Peyer's patch (tissue), 4 donors: ENCODE measurements around the gene MUC6. TPM values are rescaled to one million over a fixed set of nuclear protein-coding genes. Genes with fewer than 3 reads are reported as not detected.
A peak's percentile ranks its signal among the peaks of the same experiment; 100 is the strongest.

Source experiments
- DNase-seq, 3 donors: peaks; one replicate each; pipeline ENCODE4 v3.0.0-alpha.2; 2017 to 2019
- H3K27ac ChIP-seq, 4 donors: fragments of 200-600 bp; sonication (generic); one replicate each; pipeline ENCODE4 v1.5.1; 2016 to 2019
- H3K27me3 ChIP-seq, 2 donors: fragments of 200-600 bp; sonication (generic); one replicate each; pipeline ENCODE4 v1.5.1; 2019
- H3K36me3 ChIP-seq, 3 donors: fragments of 200-600 bp; sonication (generic); one replicate each; pipeline ENCODE4 v1.5.1; 2016 to 2019
- H3K4me1 ChIP-seq, 4 donors: fragments of 200-600 bp; sonication (generic); one replicate each; pipeline ENCODE4 v1.5.1; 2016 to 2019
- H3K4me3 ChIP-seq, 4 donors: fragments of 200-600 bp; sonication (generic); 1 replicate in 3 of 4; 2 replicates in 1 of 4; pipeline ENCODE4 v1.5.1; 2016 to 2019; ENCODE audit warnings: mild to moderate bottlenecking in 1 of 4
- H3K9me3 ChIP-seq, 4 donors: fragments of 200-600 bp; sonication (generic); one replicate each; pipeline ENCODE4 v1.5.1; 2016 to 2019; ENCODE audit warnings: mild to moderate bottlenecking in 1 of 4
- POLR2A ChIP-seq, 2 donors: fragments of 450-650 bp; IDR thresholded peaks; one replicate each; pipeline ENCODE4 v1.5.1; 2017; ENCODE audit warnings: antibody characterized with exemption in 2 of 2, mild to moderate bottlenecking in 2 of 2, moderate library complexity in 2 of 2
- total RNA-seq, 4 donors: library from RNA; depleted of rRNA; stranded (reverse); fragments of >200 nt; gene quantifications; one replicate each; pipeline ENCODE4 v1.1.0, GENCODE V29; 2016
- TF ChIP-seq, protein P1 (sequence below), 6 experiments: fragments of 450-650 bp in 4 of 6; fragments of 200-600 bp in 2 of 6; sonication (generic) in 1 of 6; IDR thresholded peaks; one replicate each; pipeline ENCODE4 v1.5.1; 2017 to 2019; ENCODE audit warnings: antibody characterized with exemption in 6 of 6, mild to moderate bottlenecking in 3 of 6, moderate library complexity in 1 of 6

Gene MUC6
- total RNA-seq, 4 donors from 2014 or later: not detected

DNA sequence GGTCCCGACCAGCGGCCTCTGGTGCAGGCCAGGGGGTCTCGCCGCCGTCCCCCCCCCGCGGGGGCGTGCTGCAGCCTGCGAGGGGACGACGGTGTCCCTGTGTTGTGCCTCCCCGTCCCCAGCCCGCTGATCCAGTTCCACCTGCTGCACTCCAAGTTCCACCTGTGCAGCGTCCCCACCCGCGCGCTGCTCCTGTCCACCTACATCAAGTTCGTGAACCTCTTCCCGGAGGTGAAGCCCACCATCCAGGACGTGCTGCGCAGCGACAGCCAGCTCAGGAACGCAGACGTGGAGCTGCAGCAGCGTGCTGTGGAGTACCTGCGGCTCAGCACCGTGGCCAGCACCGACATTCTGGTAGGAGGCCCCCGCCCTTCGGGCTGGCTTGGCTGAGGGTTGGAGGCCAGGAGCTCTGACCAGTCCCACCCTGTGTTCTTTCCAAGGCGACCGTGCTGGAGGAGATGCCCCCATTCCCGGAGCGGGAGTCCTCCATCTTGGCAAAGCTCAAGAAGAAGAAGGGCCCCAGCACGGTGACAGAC lies 42.8 kb downstream of the MUC6 start:
- no peak overlapping the region for H3K4me3 ChIP-seq
- peaks cover 0 to 80% (median 0%) of the 10 kb centered on the region in 3 donors for H3K36me3 ChIP-seq
- no peaks in the 10 kb centered on the region for H3K27me3 ChIP-seq
- H3K27ac ChIP-seq: no peak overlapping the region
- TF ChIP-seq POLR2A (IDR thresholded peaks at IDR 0.05): no peak
- TF ChIP-seq, protein P1, sequence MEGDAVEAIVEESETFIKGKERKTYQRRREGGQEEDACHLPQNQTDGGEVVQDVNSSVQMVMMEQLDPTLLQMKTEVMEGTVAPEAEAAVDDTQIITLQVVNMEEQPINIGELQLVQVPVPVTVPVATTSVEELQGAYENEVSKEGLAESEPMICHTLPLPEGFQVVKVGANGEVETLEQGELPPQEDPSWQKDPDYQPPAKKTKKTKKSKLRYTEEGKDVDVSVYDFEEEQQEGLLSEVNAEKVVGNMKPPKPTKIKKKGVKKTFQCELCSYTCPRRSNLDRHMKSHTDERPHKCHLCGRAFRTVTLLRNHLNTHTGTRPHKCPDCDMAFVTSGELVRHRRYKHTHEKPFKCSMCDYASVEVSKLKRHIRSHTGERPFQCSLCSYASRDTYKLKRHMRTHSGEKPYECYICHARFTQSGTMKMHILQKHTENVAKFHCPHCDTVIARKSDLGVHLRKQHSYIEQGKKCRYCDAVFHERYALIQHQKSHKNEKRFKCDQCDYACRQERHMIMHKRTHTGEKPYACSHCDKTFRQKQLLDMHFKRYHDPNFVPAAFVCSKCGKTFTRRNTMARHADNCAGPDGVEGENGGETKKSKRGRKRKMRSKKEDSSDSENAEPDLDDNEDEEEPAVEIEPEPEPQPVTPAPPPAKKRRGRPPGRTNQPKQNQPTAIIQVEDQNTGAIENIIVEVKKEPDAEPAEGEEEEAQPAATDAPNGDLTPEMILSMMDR (IDR thresholded peaks at IDR 0.05): no peak
- no peaks in the 10 kb centered on the region for H3K4me1 ChIP-seq
- no peak for DNase-seq
- H3K9me3 ChIP-seq: no peaks in the 10 kb centered on the region

- Histone ChIP-seq H3K4me1 (no peaks in the 10 kb centered on the region), H3K36me3 (peaks cover 0 to 91% (median 0%) of the 10 kb centered on the region in 3 donors), H3K4me3 (no peak overlapping the region), H3K9me3 (no peaks in the 10 kb centered on the region), H3K27me3 (no peaks in the 10 kb centered on the region), H3K27ac (no peak overlapping the region)
- TF ChIP-seq, protein P1 (IDR thresholded peaks at IDR 0.05): no peak
- TF ChIP-seq POLR2A (IDR thresholded peaks at IDR 0.05): no peak
- no peak for DNase-seq
Observed at GRCh38 chr11:992577-992976, 43.9 kb downstream of the MUC6 start.

GRCh38 chr11:991711-992307 lies 44.7 kb downstream of the MUC6 start:
- TF ChIP-seq POLR2A (IDR thresholded peaks at IDR 0.05): no peak
- TF ChIP-seq, protein P1 (IDR thresholded peaks at IDR 0.05): no peak
- Histone ChIP-seq H3K4me1 (no peaks in the 10 kb centered on the region), H3K27me3 (no peaks in the 10 kb centered on the region), H3K4me3 (no peak overlapping the region), H3K9me3 (no peaks in the 10 kb centered on the region), H3K27ac (no peak overlapping the region), H3K36me3 (peaks cover 0 to 99% (median 0%) of the 10 kb centered on the region in 3 donors)
- peak in 1 of 3 donors; percentile 25 for DNase-seq

GRCh38 chr11:991034-991433 lies 45.5 kb downstream of the MUC6 start:
- Histone ChIP-seq H3K27ac (no peak overlapping the region), H3K36me3 (peaks cover 0 to 100% (median 0%) of the 10 kb centered on the region in 3 donors), H3K4me1 (no peaks in the 10 kb centered on the region), H3K9me3 (no peaks in the 10 kb centered on the region), H3K4me3 (no peak overlapping the region), H3K27me3 (no peaks in the 10 kb centered on the region)
- no peak for DNase-seq
- TF ChIP-seq, protein P1 (IDR thresholded peaks at IDR 0.05): no peak
- no peak for TF ChIP-seq POLR2A (IDR thresholded peaks at IDR 0.05)

DNA sequence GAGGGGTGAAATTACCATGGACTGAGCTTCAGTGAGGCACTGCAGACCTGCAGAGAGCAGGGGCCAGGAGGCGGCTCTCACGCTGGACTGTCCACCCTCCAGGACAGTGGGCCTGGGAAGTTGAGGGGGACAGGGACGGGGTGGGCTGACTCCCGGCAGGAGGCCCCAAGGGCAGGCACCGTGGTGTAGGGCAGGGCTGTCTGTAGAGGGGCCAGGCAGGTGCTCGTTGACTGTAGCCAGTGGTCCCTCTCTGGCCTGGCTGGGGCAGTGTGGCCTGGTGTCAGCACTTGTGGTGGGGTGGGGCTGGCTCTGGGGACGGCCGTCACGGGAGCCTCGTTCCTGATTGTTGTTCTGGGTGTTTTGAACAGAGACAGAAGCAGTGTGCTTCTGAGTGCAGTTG lies 46.4 kb downstream of the MUC6 start:
- no peaks in the 10 kb centered on the region for H3K27me3 ChIP-seq
- H3K4me1 ChIP-seq: no peaks in the 10 kb centered on the region
- H3K9me3 ChIP-seq: no peaks in the 10 kb centered on the region
- no peak overlapping the region for H3K4me3 ChIP-seq
- no peak overlapping the region for H3K27ac ChIP-seq
- H3K36me3 ChIP-seq: peaks cover 0 to 100% (median 0%) of the 10 kb centered on the region in 3 donors
- DNase-seq: no peak
- no peak for TF ChIP-seq POLR2A (IDR thresholded peaks at IDR 0.05)
- TF ChIP-seq, protein P1 (IDR thresholded peaks at IDR 0.05): no peak
